ENCODE results near the gene RTP1.
"Not testable (repeated sequence)": the region's sequence is repeated elsewhere in the genome, so short reads cannot be mapped to it uniquely, and the experiment has no call there.

The RTP1 gene

DNA sequence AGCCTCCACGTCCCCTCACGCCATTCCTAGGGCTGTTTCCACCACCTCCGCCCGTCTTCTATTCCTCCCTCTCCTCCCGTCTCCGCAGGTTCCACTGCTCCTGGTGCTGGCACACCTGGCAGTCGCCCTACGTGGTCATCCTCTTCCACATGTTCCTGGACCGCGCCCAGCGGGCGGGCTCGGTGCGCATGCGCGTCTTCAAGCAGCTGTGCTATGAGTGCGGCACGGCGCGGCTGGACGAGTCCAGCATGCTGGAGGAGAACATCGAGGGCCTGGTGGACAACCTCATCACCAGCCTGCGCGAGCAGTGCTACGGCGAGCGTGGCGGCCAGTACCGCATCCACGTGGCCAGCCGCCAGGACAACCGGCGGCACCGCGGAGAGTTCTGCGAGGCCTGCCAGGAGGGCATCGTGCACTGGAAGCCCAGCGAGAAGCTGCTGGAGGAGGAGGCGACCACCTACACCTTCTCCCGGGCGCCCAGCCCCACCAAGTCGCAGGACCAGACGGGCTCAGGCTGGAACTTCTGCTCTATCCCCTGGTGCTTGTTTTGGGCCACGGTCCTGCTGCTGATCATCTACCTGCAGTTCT lies 2.3 kb downstream of the RTP1 start:
- DNase-seq, result not testable (repeated sequence)

DNA sequence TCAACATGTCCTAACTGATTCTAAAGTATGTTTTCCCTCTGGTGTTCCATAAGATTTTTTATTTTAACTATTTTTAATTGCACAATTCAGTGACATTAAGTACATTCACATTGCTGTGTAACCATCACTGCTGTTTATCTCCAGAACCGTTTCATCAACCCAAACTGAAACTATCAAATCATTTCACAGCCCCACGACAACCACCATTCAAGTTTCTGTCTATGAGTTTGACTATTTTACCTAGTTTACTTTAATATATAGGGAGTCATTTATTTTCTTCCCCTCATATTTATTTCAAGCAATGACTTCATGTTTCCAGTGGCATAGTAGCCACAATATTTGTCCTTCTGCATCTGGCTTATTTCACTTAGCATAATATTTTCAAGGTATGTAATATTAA lies 8.4 kb downstream of the RTP1 start:
- no peak for DNase-seq

- DNase-seq, result no peak
Observed at GRCh38 chr3:187207062-187207461, 9.8 kb downstream of the RTP1 start.

DNA sequence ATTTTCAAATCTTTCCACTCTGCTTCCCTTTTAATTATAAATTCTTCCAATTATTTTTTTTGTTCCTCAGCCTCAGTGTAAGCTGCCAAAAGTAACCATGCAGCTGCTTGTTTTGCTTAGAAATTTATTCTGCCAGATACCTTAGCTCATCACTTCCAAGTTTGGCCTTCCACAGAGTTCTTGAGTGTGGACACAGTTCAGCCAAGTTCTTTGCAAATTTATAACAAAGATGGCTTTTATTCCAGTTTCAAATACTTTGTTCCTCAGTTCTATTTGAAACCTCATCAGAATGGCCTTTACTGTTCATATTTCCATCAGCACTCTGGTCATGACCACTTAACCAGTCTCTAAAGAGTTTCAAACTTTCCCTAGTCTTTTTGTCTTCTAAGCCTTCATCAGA lies 10.3 kb downstream of the RTP1 start:
- DNase-seq, result no peak

DNA sequence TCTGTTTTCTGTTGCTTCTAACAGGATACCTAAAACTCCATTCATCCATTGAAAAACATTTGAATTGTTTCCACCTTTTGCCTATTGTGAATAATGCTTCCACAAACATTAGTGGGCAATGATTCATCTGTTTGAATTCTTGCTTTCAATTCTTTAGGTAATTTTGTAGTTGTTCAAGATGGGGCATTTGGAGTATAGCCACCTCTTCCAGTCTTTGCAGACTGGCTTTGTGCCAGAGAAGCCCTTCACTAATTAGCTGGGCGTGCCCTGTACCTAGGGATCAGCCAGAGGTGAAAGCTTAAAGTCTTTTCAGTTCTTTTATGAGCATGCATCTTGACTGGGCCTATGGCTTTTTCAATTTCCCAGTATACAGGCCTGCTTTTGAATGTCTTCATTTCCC lies 10.9 kb downstream of the RTP1 start:
- peak; percentile 34 for DNase-seq

- DNase-seq, result no peak
Observed at GRCh38 chr3:187209491-187209890, 12.2 kb downstream of the RTP1 start.

- DNase-seq, result no peak
Observed at GRCh38 chr3:187210091-187210490, 12.8 kb downstream of the RTP1 start.

DNA sequence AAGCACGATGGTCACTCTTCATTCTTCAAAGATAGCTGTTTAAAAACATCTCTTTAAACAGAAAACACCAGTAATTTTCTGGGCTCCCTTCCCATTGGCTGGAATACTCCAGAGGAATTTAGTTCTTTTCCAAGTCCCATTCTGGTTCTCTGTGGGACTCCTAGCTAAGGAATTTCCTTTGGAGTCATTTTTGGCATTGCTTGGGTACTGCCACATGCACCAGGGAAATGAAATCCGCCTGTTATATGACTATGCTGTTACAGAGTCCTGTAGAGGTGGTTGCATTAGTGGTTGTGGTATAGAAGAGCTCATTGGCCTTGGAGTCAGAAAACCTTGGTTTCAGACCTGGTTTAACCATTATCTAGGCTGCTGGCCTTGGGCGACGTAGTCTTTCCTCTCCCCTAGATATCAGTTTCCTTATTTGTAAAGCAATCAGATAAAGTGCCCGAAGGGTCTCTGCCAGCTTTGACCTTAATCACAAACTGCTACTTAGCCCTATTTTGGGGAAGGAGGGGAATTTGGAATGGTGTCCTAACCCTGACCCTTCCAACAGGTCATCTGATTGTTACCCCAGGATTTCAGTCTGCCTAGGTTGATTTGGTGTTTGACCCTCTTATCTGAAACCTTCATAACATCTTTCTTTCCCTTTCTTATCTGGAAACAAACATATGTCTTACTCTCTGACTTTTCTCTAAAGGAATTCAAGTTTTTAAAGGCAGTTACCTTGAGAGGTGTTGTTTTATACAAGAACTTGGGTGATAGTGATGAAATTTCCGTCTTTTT lies 13.4 kb downstream of the RTP1 start:
- peak; percentile 18 for DNase-seq

GRCh38 chr3:187211532-187212195 lies 14.4 kb downstream of the RTP1 start:
- DNase-seq, result peak; percentile 63

DNA sequence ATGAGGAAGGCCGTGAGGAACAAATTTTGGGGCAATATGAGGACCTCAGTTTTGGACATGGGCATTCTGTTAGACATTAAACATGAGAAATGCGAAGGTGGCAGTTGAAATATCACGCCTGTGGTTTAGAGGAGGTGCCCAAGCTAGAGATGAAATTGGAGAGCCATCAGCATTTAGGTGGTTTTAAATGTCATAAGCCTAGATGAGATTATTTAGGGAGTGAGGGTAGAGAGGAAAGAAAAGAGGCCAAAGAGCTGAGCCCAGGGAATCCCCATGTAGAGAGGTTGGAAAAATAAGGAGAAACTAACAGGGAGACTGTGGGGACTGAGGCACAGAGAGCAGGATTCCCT lies 14.9 kb downstream of the RTP1 start:
- no peak for DNase-seq

GRCh38 chr3:187212705-187213104 lies 15.4 kb downstream of the RTP1 start:
- no peak for DNase-seq

DNA sequence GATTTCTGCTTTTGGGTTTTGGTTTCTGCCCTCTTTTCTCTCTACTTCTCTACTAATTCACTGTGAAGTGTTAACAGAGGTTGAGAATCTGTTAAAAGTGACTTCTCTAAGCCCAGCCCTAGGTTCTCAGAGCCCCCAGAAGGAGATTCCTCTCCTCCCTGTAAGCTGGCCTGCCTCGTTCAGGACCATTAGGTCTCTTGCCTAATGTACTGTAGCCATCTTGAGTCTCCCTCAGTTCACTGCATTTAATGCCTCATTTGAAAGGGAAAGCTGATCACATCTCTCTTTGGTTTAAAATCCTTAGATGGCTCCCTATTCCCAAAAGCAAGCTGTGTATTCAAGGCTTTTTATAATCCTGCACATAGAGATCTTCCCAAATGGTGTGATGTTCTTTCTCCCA lies 16.3 kb downstream of the RTP1 start:
- DNase-seq, result no peak

DNA sequence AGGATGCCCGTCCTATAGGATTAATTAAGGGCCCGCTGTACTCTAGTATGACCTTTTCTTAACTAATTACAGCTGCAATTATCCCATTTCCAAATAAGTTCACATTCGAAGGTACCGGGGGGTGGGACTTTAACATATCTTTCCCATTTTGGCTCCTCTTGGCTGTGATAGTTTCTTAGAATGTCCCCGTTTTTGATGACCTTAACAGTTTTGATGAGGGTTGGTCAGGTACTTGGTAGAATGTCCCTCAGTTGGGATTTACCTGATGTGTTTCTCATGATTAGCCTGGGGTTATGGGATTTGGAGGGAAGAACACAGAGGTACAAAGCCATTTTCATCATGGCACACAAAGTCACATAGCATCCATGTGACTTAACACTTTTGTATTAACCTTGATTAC lies 18.2 kb downstream of the RTP1 start:
- DNase-seq, result no peak

DNA sequence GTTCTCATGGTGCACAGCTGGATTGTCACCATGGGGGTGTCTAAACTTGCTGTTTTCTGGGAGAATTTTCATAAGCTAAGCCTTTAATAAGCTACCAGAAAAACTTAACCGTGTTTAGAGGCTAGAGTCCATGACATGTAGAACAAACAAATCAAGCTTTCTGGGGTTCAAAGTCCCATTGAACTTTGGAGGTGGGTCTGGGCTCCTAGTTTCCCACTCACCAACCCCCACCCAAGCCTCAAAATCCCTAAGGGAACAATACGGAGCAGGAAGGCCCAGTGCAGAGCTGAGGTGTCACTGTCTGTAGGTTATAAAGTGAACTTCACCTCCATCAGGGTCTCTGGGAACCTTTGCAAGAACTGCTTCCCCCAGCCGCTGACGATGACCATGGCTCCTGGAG lies 25.5 kb downstream of the RTP1 start:
- DNase-seq, result no peak

- no peak for DNase-seq
Observed at GRCh38 chr3:187223799-187224198, 26.5 kb downstream of the RTP1 start.

- peak; percentile 88 for DNase-seq
Observed at GRCh38 chr3:187227658-187228258, 30.5 kb downstream of the RTP1 start.

GRCh38 chr3:187228740-187229139 lies 31.5 kb downstream of the RTP1 start:
- no peak for DNase-seq

DNA sequence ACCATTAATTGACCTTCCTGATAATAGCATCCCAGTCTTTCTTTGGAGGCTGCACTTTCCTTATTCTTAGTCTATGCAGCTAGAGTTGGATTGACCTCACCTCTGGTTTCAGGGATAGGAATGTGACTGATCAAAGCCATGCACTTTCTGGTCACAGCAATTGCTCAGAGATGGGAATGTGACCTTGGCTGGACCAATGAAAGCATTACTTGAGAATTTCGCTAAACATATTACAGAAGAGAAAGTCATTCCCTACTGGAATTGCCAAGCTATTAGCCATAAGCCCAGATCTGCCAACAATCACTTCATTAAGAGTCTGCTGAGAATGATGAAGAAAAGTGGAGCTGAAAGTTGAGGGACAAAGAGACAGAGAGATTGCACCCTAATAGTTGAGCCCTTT lies 32.7 kb downstream of the RTP1 start:
- no peak for DNase-seq

- no peak for DNase-seq
Observed at GRCh38 chr3:187236962-187237361, 39.7 kb downstream of the RTP1 start.

GRCh38 chr3:187237741-187238140 lies 40.5 kb downstream of the RTP1 start:
- DNase-seq, result no peak

DNA sequence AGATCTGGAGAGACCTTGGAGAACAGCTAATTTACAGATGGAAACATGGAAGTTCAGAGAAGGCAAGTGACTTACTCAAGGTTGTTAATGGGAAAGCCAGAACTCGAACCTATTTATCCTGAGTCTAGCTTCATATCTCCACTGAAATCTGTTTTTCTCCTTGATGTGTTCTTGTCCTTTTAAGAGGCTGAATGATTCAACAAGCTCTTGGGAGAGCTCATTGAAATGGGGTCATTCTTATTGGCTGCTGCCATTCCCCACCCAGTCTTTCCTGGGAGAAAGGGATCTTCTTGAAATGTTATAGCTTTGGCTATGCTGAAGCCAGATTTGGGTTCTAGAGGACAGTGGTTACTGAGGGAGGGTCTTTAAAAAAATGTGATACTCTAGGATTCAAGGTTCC lies 41.0 kb downstream of the RTP1 start:
- no peak for DNase-seq

- DNase-seq, result peak; percentile 44
Observed at GRCh38 chr3:187238835-187239234, 41.5 kb downstream of the RTP1 start.

GRCh38 chr3:187242435-187242834 lies 45.1 kb downstream of the RTP1 start:
- DNase-seq, result no peak

DNA sequence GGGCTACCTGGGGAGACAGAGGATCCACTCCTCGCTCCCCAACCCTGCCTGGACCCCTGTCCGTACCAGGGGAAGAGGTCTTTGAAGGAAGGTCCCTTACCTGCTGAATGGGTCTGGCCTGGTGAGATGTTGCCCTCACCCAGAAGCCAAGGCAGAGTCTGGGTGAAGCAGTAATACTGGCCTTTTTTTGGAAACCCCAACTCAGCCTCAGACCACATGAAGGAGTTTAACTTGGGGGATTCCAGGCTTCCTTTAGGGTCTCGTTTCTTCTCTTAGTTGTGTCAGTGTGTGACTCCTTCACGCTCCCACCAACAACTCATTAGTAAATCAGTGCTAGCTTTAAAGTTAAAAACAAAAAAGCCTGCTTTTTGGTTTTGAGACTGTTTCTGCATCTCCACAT lies 45.6 kb downstream of the RTP1 start:
- no peak for DNase-seq
